ENCODE measurements around the gene PAPOLA.

Gene PAPOLA

DNA sequence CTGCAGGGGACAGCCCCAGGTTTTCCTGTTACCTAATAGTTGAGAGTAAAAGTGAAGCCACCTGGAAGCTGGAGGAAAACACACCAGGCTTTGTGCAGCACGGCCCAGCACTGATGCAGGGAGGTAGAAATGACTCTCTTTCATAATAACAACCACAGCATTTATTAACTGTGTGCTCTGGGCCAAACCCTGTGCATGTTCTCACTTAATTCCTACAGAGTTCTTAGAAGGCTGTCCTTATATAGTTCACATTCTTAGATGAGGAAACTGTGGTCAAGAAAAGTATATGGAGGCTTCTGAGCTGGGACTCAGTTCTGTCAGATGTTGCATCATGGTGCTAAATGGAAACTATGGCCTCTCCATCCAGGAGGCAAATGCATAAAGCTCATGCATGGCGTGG lies 100.0 kb downstream of the PAPOLA start:
- in situ Hi-C loops (cut with HindIII; ENCODE audit: low pct_unique_long_range_greater_than_20kb, low sequenced_read_pairs), result no loop called here
- no peak for DNase-seq (ENCODE audit: low read depth in 1 of 2, low spot score in 1 of 2)
- no peak for TF ChIP-seq JUND (IDR thresholded peaks at IDR 0.05; ENCODE audit: low read depth)

DNA sequence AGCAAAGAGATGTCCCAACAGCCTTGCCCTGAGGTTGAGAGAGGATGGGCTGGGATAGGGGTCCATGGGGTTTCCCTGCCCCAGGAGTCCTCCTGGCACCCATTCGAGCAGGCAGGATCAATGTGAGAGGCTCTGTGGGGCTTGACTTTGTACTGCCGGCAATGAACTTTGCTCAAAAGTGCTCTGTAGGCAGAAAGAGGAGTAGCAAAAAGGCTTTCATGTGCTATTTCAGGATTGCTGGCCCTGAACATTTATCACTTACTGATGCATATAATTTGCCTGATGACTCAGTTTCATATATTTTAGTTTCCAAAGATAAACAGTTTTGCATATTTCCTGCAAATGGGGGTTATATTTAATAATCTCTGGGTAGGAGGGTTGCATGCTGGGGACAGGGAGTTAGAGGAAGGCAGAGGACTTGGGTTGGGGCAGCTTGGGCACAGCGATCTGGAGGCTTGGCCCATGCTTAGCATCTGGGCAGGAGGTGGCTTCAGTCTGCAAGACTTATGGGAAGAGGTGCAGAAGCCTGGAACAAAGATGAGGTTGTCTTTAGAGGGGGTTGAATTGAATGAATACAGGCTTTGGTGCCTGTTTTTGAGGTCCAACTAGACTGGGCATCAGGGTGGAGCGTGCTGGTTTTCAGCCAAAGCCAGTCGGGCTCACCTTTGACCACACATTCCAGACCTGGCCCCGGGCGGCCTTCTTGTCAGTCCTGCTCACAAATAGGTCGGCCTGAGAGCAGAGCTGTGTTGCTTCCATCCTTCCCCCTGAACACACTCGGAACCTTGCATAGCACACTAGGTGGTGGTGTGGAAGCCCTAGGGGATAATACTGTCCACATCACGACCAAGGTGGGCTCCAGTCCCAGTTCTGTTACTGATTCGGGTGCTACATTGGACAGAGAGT lies 101.4 kb downstream of the PAPOLA start:
- in situ Hi-C loops (cut with HindIII; ENCODE audit: low pct_unique_long_range_greater_than_20kb, low sequenced_read_pairs), result no loop called here
- TF ChIP-seq JUND (IDR thresholded peaks at IDR 0.05; ENCODE audit: low read depth), result no peak
- no peak for DNase-seq (ENCODE audit: low read depth in 1 of 2, low spot score in 1 of 2)

DNA sequence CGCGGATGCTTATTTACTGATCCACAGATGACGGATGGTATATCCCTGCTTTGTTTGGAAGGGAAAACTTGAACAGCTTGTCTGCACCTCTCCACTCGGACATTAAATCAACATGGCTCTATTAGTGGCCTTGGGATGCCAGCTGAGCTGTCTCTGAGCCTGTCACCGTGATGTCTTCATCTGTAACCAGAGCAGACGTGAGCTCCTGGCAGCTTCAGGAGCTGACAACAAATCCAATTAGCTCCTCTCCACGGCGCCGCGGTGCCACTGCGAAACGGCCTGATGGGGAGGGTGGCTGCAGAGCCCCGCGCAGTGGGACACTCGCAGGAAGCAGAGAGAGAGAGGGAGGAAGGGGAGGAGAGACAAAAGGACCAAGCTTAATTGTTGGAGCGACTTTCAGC lies 112.3 kb downstream of the PAPOLA start:
- no peak for TF ChIP-seq JUND (IDR thresholded peaks at IDR 0.05; ENCODE audit: low read depth)
- in situ Hi-C loops (cut with HindIII; ENCODE audit: low pct_unique_long_range_greater_than_20kb, low sequenced_read_pairs), result no loop called here
- DNase-seq (ENCODE audit: low read depth in 1 of 2, low spot score in 1 of 2), result peak in 1 of 2 experiments; percentile 61

DNA sequence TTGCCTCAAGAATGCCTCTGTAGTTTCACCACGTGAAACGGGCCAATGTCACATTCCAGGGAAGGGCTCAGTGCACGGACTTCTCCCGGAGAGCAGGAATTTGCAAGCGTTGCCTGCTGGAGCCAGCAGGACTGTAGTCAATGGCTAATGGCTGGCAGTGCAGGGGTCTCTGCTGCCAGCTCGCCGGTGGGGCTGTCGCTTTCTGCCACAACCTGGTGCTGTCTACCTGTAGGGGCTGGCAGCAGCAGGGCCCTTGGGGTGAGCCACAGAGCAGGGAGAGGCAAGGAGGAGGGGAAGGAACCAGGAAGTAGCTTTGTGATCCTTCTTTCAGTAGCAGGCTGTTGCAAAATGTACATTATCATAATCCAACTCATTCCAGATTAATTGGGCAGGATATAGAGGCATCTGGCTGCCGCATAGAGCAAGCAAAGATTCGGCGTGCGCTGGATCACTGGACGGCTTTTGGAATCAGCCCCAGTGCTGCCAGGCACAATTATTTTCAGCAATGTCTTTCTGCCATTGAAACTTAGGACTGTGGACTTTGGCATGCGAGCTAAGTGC lies 114.1 kb downstream of the PAPOLA start:
- in situ Hi-C loops (cut with HindIII; ENCODE audit: low pct_unique_long_range_greater_than_20kb, low sequenced_read_pairs), result no loop called here
- no peak for DNase-seq (ENCODE audit: low read depth in 1 of 2, low spot score in 1 of 2)
- no peak for TF ChIP-seq JUND (IDR thresholded peaks at IDR 0.05; ENCODE audit: low read depth)
